Measurements from ENCODE around the gene NRP2.

The NRP2 gene

GRCh38 chr2:205706769-205707381, 24.6 kb downstream of the NRP2 start:
- DNase-seq (ENCODE audit: low read depth, low spot score): peak; percentile 58

- DNase-seq (ENCODE audit: low read depth, low spot score): no peak
Observed at GRCh38 chr2:205708231-205708631, 25.9 kb downstream of the NRP2 start.

GRCh38 chr2:205709319-205709718, 27.0 kb downstream of the NRP2 start:
- no peak for DNase-seq (ENCODE audit: low read depth, low spot score)

- no peak for DNase-seq (ENCODE audit: low read depth, low spot score)
Observed at GRCh38 chr2:205712508-205712907, 30.2 kb downstream of the NRP2 start.

GRCh38 chr2:205713086-205713485, 30.8 kb downstream of the NRP2 start:
- no peak for DNase-seq (ENCODE audit: low read depth, low spot score)

- no peak for DNase-seq (ENCODE audit: low read depth, low spot score)
Observed at GRCh38 chr2:205714058-205714776, 31.9 kb downstream of the NRP2 start.

- DNase-seq (ENCODE audit: low read depth, low spot score): no peak
Observed at GRCh38 chr2:205714789-205715720, 32.8 kb downstream of the NRP2 start.

GRCh38 chr2:205715831-205716525, 33.7 kb downstream of the NRP2 start:
- DNase-seq (ENCODE audit: low read depth, low spot score): no peak

- no peak for DNase-seq (ENCODE audit: low read depth, low spot score)
Observed at GRCh38 chr2:205717175-205717846, 35.0 kb downstream of the NRP2 start.

- DNase-seq (ENCODE audit: low read depth, low spot score): no peak
Observed at GRCh38 chr2:205717999-205718398, 35.7 kb downstream of the NRP2 start.

- DNase-seq (ENCODE audit: low read depth, low spot score): no peak
Observed at GRCh38 chr2:205719847-205720246, 37.5 kb downstream of the NRP2 start.

- no peak for DNase-seq (ENCODE audit: low read depth, low spot score)
Observed at GRCh38 chr2:205720451-205720902, 38.2 kb downstream of the NRP2 start.

GRCh38 chr2:205721057-205721449, 38.8 kb downstream of the NRP2 start:
- no peak for DNase-seq (ENCODE audit: low read depth, low spot score)

GRCh38 chr2:205722283-205722918, 40.1 kb downstream of the NRP2 start:
- DNase-seq (ENCODE audit: low read depth, low spot score): no peak

GRCh38 chr2:205723179-205723578, 40.9 kb downstream of the NRP2 start:
- DNase-seq (ENCODE audit: low read depth, low spot score): no peak

GRCh38 chr2:205725059-205725458, 42.8 kb downstream of the NRP2 start:
- no peak for DNase-seq (ENCODE audit: low read depth, low spot score)

GRCh38 chr2:205726506-205726905, 44.2 kb downstream of the NRP2 start:
- DNase-seq (ENCODE audit: low read depth, low spot score): no peak

- no peak for DNase-seq (ENCODE audit: low read depth, low spot score)
Observed at GRCh38 chr2:205727174-205727573, 44.9 kb downstream of the NRP2 start.

GRCh38 chr2:205728366-205728765, 46.1 kb downstream of the NRP2 start:
- DNase-seq (ENCODE audit: low read depth, low spot score): no peak

GRCh38 chr2:205730191-205730590, 47.9 kb downstream of the NRP2 start:
- DNase-seq (ENCODE audit: low read depth, low spot score): no peak
